Esophagus squamous epithelium (tissue), 5 donors: ENCODE results near the gene EXOC8. TPM values are rescaled to one million over a fixed set of nuclear protein-coding genes. Genes with fewer than 3 reads are reported as not detected.

ENCODE experiments used
- DNase-seq: peaks from one replicate; lab custom pipeline; 2025; lab: John Stamatoyannopoulos, UW
- H3K27ac ChIP-seq, 4 donors: fragments of 200-600 bp; sonication (generic); one replicate each; pipeline ENCODE4 v1.5.1; 2016 to 2019; ENCODE audit warnings: mild to moderate bottlenecking in 1 of 4
- H3K27me3 ChIP-seq, 4 donors: fragments of 200-600 bp; sonication (generic); 1 replicate in 3 of 4; 2 replicates in 1 of 4; pipeline versions ENCODE4 v1.5.1 to v1.6.0; 2017 to 2021; ENCODE audit warnings: antibody characterized with exemption in 1 of 4
- H3K36me3 ChIP-seq, 3 donors: fragments of 200-600 bp; sonication (generic); one replicate each; pipeline ENCODE4 v1.5.1; 2016 to 2019
- H3K4me1 ChIP-seq, 3 donors: fragments of 200-600 bp; sonication (generic); one replicate each; pipeline ENCODE4 v1.5.1; 2017 to 2019
- H3K4me3 ChIP-seq, 4 donors: fragments of 200-600 bp; sonication (generic); 1 replicate in 3 of 4; 2 replicates in 1 of 4; pipeline ENCODE4 v1.5.1; 2016 to 2019; ENCODE audit warnings: mild to moderate bottlenecking in 2 of 4, moderate library complexity in 1 of 4
- H3K9me3 ChIP-seq, 3 donors: fragments of 200-600 bp; sonication (generic); one replicate each; pipeline ENCODE4 v1.5.1; 2016 to 2019
- CTCF ChIP-seq, 6 experiments: fragments of 450-650 bp in 4 of 6; fragments of 200-600 bp in 2 of 6; sonication (generic) in 2 of 6; IDR thresholded peaks; one replicate each; pipeline ENCODE4 v1.5.1; 2016 to 2019; ENCODE audit warnings: antibody characterized with exemption in 6 of 6, mild to moderate bottlenecking in 4 of 6, moderate library complexity in 4 of 6
- POLR2A ChIP-seq, 4 donors: fragments of 450-650 bp; IDR thresholded peaks; one replicate each; pipeline ENCODE4 v1.6.1; 2017; ENCODE audit warnings: antibody characterized with exemption in 4 of 4, mild to moderate bottlenecking in 4 of 4, moderate library complexity in 3 of 4
- WGBS, 2 donors: methylation state at CpG; one replicate each; pipeline ENCODE4 v1.1.5; 2018; 5-methylcytosine and 5-hydroxymethylcytosine counted together
- intact Hi-C: fragments of 100-400 bp; cut with DNase I; formaldehyde crosslinking; loops from one replicate; pipeline ENCODE4 v1.15.0; 2022
- total RNA-seq, 4 donors: library from RNA; depleted of rRNA; stranded (reverse); fragments of >200 nt; gene quantifications; one replicate each; pipeline ENCODE4 v1.1.0, GENCODE V29; 2016
- donor health status: DM: yes; HTN: yes; CAD: no.

EXOC8 gene
- total RNA-seq, 4 donors from 2014 or later: 10.6 to 12.8 (median 11.7) TPM

GRCh38 chr1:231374394-231374793 is 36.7 kb upstream of the EXOC8 start:
- WGBS, 2 donors: 90 to 96% methylated on average over 4 of the region's 4 CpGs
- Histone ChIP-seq H3K4me3 (no peak overlapping the region), H3K36me3 (peaks cover 0 to 23% (median 0%) of the 10 kb centered on the region in 3 donors), H3K9me3 (no peaks in the 10 kb centered on the region), H3K27ac (no peak overlapping the region), H3K4me1 (peaks cover 0 to 24% (median 5%) of the 10 kb centered on the region in 3 donors), H3K27me3 (no peaks in the 10 kb centered on the region)
- DNase-seq: no peak
- intact Hi-C loops: no loop called here
- TF ChIP-seq POLR2A (IDR thresholded peaks at IDR 0.05) (no peak), CTCF (IDR thresholded peaks at IDR 0.05) (no peak)

GRCh38 chr1:231372501-231372900 is 34.8 kb upstream of the EXOC8 start:
- no peaks in the 10 kb centered on the region for H3K9me3 ChIP-seq
- H3K27ac ChIP-seq: no peak overlapping the region
- DNase-seq: no peak
- H3K36me3 ChIP-seq: peaks cover 0 to 41% (median 0%) of the 10 kb centered on the region in 3 donors
- intact Hi-C loops: no loop called here
- no peaks in the 10 kb centered on the region for H3K27me3 ChIP-seq
- no peak overlapping the region for H3K4me3 ChIP-seq
- no peak for TF ChIP-seq POLR2A (IDR thresholded peaks at IDR 0.05)
- no peak for TF ChIP-seq CTCF (IDR thresholded peaks at IDR 0.05)
- H3K4me1 ChIP-seq: peaks cover 0 to 15% (median 4%) of the 10 kb centered on the region in 3 donors

GRCh38 chr1:231369282-231369681 is 31.6 kb upstream of the EXOC8 start:
- Histone ChIP-seq H3K27ac (no peak overlapping the region), H3K27me3 (no peaks in the 10 kb centered on the region), H3K9me3 (no peaks in the 10 kb centered on the region), H3K36me3 (peaks cover 0 to 74% (median 0%) of the 10 kb centered on the region in 3 donors), H3K4me3 (no peak overlapping the region), H3K4me1 (no peaks in the 10 kb centered on the region)
- intact Hi-C loops: no loop called here
- TF ChIP-seq POLR2A (IDR thresholded peaks at IDR 0.05): no peak
- TF ChIP-seq CTCF (IDR thresholded peaks at IDR 0.05): no peak
- WGBS, 2 donors: 80 to 89% methylated on average over 3 of the region's 3 CpGs
- no peak for DNase-seq

- H3K9me3 ChIP-seq: no peaks in the 10 kb centered on the region
- intact Hi-C loops: no loop called here
- peaks cover 0 to 70% (median 0%) of the 10 kb centered on the region in 3 donors for H3K36me3 ChIP-seq
- no peaks in the 10 kb centered on the region for H3K27me3 ChIP-seq
- DNase-seq: no peak
- no peaks in the 10 kb centered on the region for H3K4me1 ChIP-seq
- H3K4me3 ChIP-seq: no peak overlapping the region
- no peak overlapping the region for H3K27ac ChIP-seq
- TF ChIP-seq POLR2A (IDR thresholded peaks at IDR 0.05): no peak
- WGBS, 2 donors: 89 to 93% methylated on average over 5 of the region's 5 CpGs
Observed at GRCh38 chr1:231364192-231364591, 26.5 kb upstream of the EXOC8 start.

- Histone ChIP-seq H3K9me3 (no peaks in the 10 kb centered on the region), H3K27ac (no peak overlapping the region), H3K36me3 (peaks cover 0 to 64% (median 0%) of the 10 kb centered on the region in 3 donors), H3K4me3 (no peak overlapping the region), H3K27me3 (no peaks in the 10 kb centered on the region), H3K4me1 (peaks cover 0 to 3% (median 0%) of the 10 kb centered on the region in 3 donors)
- intact Hi-C loops: no loop called here
- WGBS, 2 donors: 58 to 78% methylated on average over 1 of the region's 1 CpG
- TF ChIP-seq CTCF (IDR thresholded peaks at IDR 0.05) (no peak), POLR2A (IDR thresholded peaks at IDR 0.05) (no peak)
- DNase-seq: no peak
Observed at GRCh38 chr1:231363624-231364023, 26.0 kb upstream of the EXOC8 start.

- DNase-seq: no peak
- Histone ChIP-seq H3K4me1 (peaks cover 0 to 11% (median 0%) of the 10 kb centered on the region in 3 donors), H3K4me3 (no peak overlapping the region), H3K27ac (no peak overlapping the region), H3K9me3 (no peaks in the 10 kb centered on the region), H3K36me3 (peaks cover 0 to 51% (median 0%) of the 10 kb centered on the region in 3 donors), H3K27me3 (no peaks in the 10 kb centered on the region)
- TF ChIP-seq CTCF (IDR thresholded peaks at IDR 0.05) (no peak), POLR2A (IDR thresholded peaks at IDR 0.05) (no peak)
- 92% methylated on average over 1 of the region's 1 CpG for WGBS, 2 donors
- intact Hi-C loops: no loop called here
Observed at GRCh38 chr1:231362325-231362724, 24.7 kb upstream of the EXOC8 start.
